Smooth muscle cell (in vitro differentiated cells): ENCODE measurements around the gene LRRK2. TPM values are rescaled to one million over a fixed set of nuclear protein-coding genes. Genes with fewer than 3 reads are reported as not detected.

Experiments used
- DNase-seq: peaks from one replicate; lab custom pipeline; 2025; ENCODE audit not compliant: unreplicated experiment; lab: John Stamatoyannopoulos, UW
- H2AFZ ChIP-seq: fragments of 200-600 bp; sonication (generic); 2 replicates; pipeline ENCODE4 v1.6.0; 2016; ENCODE audit warnings: antibody characterized with exemption, low read depth, mild to moderate bottlenecking
- H3F3A ChIP-seq: fragments of 200-600 bp; sonication (generic); 2 replicates; pipeline ENCODE4 v1.6.0; 2017; ENCODE audit warnings: antibody characterized with exemption, low read depth
- H3K27ac ChIP-seq: fragments of 200-600 bp; sonication (generic); 2 replicates; pipeline ENCODE4 v1.5.1; 2016; ENCODE audit warnings: low read depth, mild to moderate bottlenecking
- H3K27me3 ChIP-seq: fragments of 200-600 bp; sonication (generic); 2 replicates; pipeline ENCODE4 v1.6.1; 2016; ENCODE audit warnings: low read depth, mild to moderate bottlenecking
- H3K36me3 ChIP-seq: fragments of 200-600 bp; sonication (generic); 2 replicates; pipeline ENCODE4 v1.5.1; 2016; ENCODE audit warnings: low read depth
- H3K4me1 ChIP-seq: fragments of 200-600 bp; sonication (generic); 2 replicates; pipeline ENCODE4 v1.5.1; 2016; ENCODE audit warnings: low read depth
- H3K4me2 ChIP-seq: fragments of 200-600 bp; sonication (generic); 2 replicates; pipeline ENCODE4 v1.6.0; 2016; ENCODE audit warnings: mild to moderate bottlenecking
- H3K4me3 ChIP-seq: fragments of 200-600 bp; sonication (generic); 2 replicates; pipeline ENCODE4 v1.5.1; 2016; ENCODE audit warnings: mild to moderate bottlenecking
- H3K79me2 ChIP-seq: fragments of 200-600 bp; sonication (generic); 2 replicates; pipeline ENCODE4 v1.6.0; 2016; ENCODE audit warnings: low read depth, mild to moderate bottlenecking
- H3K9ac ChIP-seq: fragments of 200-600 bp; sonication (generic); 2 replicates; pipeline ENCODE4 v1.6.0; 2016; ENCODE audit warnings: low read depth
- H3K9me3 ChIP-seq: fragments of 200-600 bp; sonication (generic); replicated peaks from 2 replicates; pipeline ENCODE4 v1.5.1; 2016; ENCODE audit warnings: low read depth
- H4K20me1 ChIP-seq: fragments of 200-600 bp; sonication (generic); 2 replicates; pipeline ENCODE4 v1.6.0; 2016; ENCODE audit warnings: low read depth
- CTCF ChIP-seq: fragments of 200-600 bp; sonication (generic); IDR thresholded peaks from 2 replicates; pipeline ENCODE4 v1.5.1; 2017; ENCODE audit warnings: borderline replicate concordance, mild to moderate bottlenecking, antibody characterized with exemption; ENCODE audit not compliant: insufficient read depth, poor library complexity, severe bottlenecking
- WGBS: methylation state at CpG from one replicate; pipeline ENCODE4 v1.1.7; 2016; ENCODE audit warnings: low lambda C conversion rate; 5-methylcytosine and 5-hydroxymethylcytosine counted together
- polyA plus RNA-seq: library from polyadenylated mRNA; unstranded; fragments of >200 nt; fragmentation: Nextera tagmentation; extraction: Ambion mirVana; gene quantifications from 2 replicates; pipeline ENCODE4 v1.2.1, GENCODE V29; 2016
- total RNA-seq: library from RNA; depleted of rRNA; stranded (reverse); fragments of >200 nt; gene quantifications from 2 replicates; pipeline ENCODE4 v1.2.3, GENCODE V29; 2014

Gene LRRK2
- total and polyA plus RNA-seq, 2 experiments from 2014 or later: not detected

GRCh38 chr12:40314927-40315326 lies 90.1 kb downstream of the LRRK2 start:
- Histone ChIP-seq H3K27ac (no peak overlapping the region), H2AFZ (no peak overlapping the region), H3F3A (no peaks in the 10 kb centered on the region), H3K4me1 (peaks cover 2% of the 10 kb centered on the region), H3K27me3 (no peaks in the 10 kb centered on the region), H3K4me3 (no peak overlapping the region), H3K9me3 (no peaks in the 10 kb centered on the region), H3K9ac (no peak overlapping the region), H3K36me3 (no peaks in the 10 kb centered on the region), H4K20me1 (no peaks in the 10 kb centered on the region), H3K79me2 (no peaks in the 10 kb centered on the region), H3K4me2 (no peak overlapping the region)
- no peak for DNase-seq
- TF ChIP-seq CTCF: no peak

DNA sequence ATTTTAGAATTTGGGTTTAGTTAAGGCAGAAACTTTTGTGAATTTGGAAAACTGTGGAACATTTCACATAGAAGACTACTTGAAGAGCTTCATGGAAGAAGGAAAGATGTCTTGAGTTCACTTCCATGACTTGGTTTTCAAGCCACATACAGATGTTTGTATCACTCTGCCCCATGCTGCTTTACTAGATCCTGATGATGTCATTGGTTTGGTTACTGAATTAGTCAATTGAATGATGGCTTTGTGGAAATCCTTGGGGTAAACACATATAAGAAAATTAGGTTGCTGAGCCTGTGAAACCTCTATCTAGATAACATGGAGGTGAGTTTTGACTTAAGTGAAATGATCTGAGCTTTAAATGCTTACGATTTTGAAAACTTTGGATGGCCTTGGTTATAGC lies 90.6 kb downstream of the LRRK2 start:
- Histone ChIP-seq H3K36me3 (no peaks in the 10 kb centered on the region), H3K4me2 (no peak overlapping the region), H3K9me3 (no peaks in the 10 kb centered on the region), H3K9ac (no peak overlapping the region), H2AFZ (no peak overlapping the region), H3K4me1 (no peaks in the 10 kb centered on the region), H3K27me3 (no peaks in the 10 kb centered on the region), H3F3A (no peaks in the 10 kb centered on the region), H3K27ac (no peak overlapping the region), H3K4me3 (no peak overlapping the region), H3K79me2 (no peaks in the 10 kb centered on the region), H4K20me1 (no peaks in the 10 kb centered on the region)
- TF ChIP-seq CTCF: no peak
- no peak for DNase-seq
- WGBS: 96% methylated on average over 1 of the region's 1 CpG

DNA sequence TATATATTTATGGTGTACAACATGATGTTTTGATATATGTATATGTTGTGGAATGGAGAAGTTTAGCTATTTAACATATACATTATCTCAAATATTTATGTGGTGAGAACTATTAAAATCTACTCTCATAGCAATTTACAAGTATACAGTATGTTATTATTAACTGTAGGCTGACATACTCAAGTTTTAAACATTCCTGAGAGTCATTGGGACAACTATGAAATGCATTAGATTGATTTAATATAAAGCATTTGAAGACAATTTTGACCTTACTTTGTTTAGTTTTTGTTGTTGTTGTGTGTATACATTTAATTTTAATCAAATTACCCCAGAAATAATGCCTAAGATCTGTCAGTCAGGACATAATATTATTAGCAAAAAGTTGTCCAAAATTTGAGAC lies 99.5 kb downstream of the LRRK2 start:
- DNase-seq: no peak
- H2AFZ ChIP-seq: no peak overlapping the region
- TF ChIP-seq CTCF: no peak
- H3K4me1 ChIP-seq: no peaks in the 10 kb centered on the region
- no peak overlapping the region for H3K4me3 ChIP-seq
- H3K36me3 ChIP-seq: no peaks in the 10 kb centered on the region
- H3K9ac ChIP-seq: no peak overlapping the region
- H3K4me2 ChIP-seq: no peak overlapping the region
- H3F3A ChIP-seq: no peaks in the 10 kb centered on the region
- no peak overlapping the region for H3K27ac ChIP-seq
- H3K79me2 ChIP-seq: no peaks in the 10 kb centered on the region
- H3K27me3 ChIP-seq: no peaks in the 10 kb centered on the region
- no peaks in the 10 kb centered on the region for H4K20me1 ChIP-seq
- H3K9me3 ChIP-seq: no peaks in the 10 kb centered on the region

- WGBS: 68% methylated on average over 5 of the region's 5 CpGs
- Histone ChIP-seq H3K4me1 (no peaks in the 10 kb centered on the region), H4K20me1 (no peaks in the 10 kb centered on the region), H3K9me3 (no peaks in the 10 kb centered on the region), H3K4me3 (no peak overlapping the region), H3K4me2 (no peak overlapping the region), H3K36me3 (no peaks in the 10 kb centered on the region), H3K27me3 (no peaks in the 10 kb centered on the region), H3F3A (no peaks in the 10 kb centered on the region), H2AFZ (peak overlapping the region; percentile 35), H3K27ac (no peak overlapping the region), H3K79me2 (no peaks in the 10 kb centered on the region), H3K9ac (no peak overlapping the region)
- TF ChIP-seq CTCF: peak; percentile 47
- no peak for DNase-seq
Measured at GRCh38 chr12:40325349-40325960, 100.7 kb downstream of the LRRK2 start.
